ENCODE measurements around the gene PTPRU.

PTPRU gene

DNA sequence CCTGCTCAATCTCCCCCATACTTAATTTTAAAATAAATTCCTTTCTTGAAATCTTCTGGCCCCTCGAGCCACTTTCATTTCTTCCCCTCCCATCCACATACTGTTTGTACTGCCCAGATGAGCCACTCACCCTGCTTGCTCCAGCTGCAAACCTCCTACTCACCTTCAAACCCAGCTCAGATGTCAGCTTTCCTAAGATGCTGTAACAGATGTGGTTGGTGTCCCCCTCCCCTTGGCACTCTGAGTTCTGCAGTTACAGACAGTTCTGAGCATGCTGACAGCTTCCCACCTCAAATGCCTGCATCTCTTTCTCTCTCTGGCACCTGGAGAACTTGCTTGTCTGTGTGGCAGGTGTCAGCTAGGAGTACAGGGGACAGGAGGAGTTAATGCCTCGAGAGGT is 106.7 kb downstream of the PTPRU start:
- TF ChIP-seq, protein P1, sequence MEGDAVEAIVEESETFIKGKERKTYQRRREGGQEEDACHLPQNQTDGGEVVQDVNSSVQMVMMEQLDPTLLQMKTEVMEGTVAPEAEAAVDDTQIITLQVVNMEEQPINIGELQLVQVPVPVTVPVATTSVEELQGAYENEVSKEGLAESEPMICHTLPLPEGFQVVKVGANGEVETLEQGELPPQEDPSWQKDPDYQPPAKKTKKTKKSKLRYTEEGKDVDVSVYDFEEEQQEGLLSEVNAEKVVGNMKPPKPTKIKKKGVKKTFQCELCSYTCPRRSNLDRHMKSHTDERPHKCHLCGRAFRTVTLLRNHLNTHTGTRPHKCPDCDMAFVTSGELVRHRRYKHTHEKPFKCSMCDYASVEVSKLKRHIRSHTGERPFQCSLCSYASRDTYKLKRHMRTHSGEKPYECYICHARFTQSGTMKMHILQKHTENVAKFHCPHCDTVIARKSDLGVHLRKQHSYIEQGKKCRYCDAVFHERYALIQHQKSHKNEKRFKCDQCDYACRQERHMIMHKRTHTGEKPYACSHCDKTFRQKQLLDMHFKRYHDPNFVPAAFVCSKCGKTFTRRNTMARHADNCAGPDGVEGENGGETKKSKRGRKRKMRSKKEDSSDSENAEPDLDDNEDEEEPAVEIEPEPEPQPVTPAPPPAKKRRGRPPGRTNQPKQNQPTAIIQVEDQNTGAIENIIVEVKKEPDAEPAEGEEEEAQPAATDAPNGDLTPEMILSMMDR (IDR thresholded peaks at IDR 0.05; ENCODE audit: low read depth, low read length, poor library complexity, severe bottlenecking): no peak
- TF ChIP-seq EZH2phosphoT487 (IDR thresholded peaks at IDR 0.05; ENCODE audit: borderline replicate concordance, low read length): no peak
- Histone ChIP-seq H3K27ac (ENCODE audit: low read depth, low read length) (no peak overlapping the region), H3K4me3 (ENCODE audit: low read length) (no peak overlapping the region), H3K9me3 (ENCODE audit: control insufficient read depth, insufficient read depth, low read length) (no peaks in the 10 kb centered on the region), H3K4me1 (ENCODE audit: control insufficient read depth, low read length) (no peaks in the 10 kb centered on the region), H3K36me3 (ENCODE audit: control insufficient read depth, low read length) (no peaks in the 10 kb centered on the region), H3K79me2 (ENCODE audit: control insufficient read depth, low read length) (no peaks in the 10 kb centered on the region), H3K9me2 (replicated peaks; ENCODE audit: control insufficient read depth, low read length) (no peaks in the 10 kb centered on the region), H3K27me3 (ENCODE audit: control insufficient read depth, low read length) (peaks cover 11% of the 10 kb centered on the region), H3K4me2 (ENCODE audit: low read length) (no peak overlapping the region), H3F3A (ENCODE audit: control insufficient read depth, insufficient read depth) (no peaks in the 10 kb centered on the region), H4K20me1 (ENCODE audit: control insufficient read depth, insufficient read depth, low read depth, low read length) (no peaks in the 10 kb centered on the region)

DNA sequence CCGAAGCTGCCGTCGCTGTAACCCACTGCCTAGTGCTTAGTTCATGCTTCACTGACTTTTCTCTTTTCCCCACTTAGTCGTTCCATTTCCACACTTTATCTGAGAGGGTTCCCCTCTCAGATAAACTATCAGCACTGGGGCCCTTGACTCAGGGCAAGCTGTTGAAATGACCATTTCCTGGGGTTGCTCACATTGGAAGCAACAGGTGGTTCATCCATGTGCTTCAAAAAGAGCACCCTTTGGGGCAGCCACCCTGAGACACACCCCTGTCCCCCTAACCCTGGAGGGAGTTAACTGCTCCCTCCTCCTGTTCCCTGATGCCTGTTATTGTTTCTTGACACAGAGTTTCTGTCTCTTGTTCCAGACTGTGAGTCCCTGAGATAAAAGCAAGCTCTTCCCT is 107.2 kb downstream of the PTPRU start:
- H3K27me3 ChIP-seq (ENCODE audit: control insufficient read depth, low read length): peaks cover 11% of the 10 kb centered on the region
- no peaks in the 10 kb centered on the region for H3K79me2 ChIP-seq (ENCODE audit: control insufficient read depth, low read length)
- H4K20me1 ChIP-seq (ENCODE audit: control insufficient read depth, insufficient read depth, low read depth, low read length): no peaks in the 10 kb centered on the region
- no peak overlapping the region for H3K27ac ChIP-seq (ENCODE audit: low read depth, low read length)
- H3K4me2 ChIP-seq (ENCODE audit: low read length): no peak overlapping the region
- H3K4me3 ChIP-seq (ENCODE audit: low read length): no peak overlapping the region
- no peaks in the 10 kb centered on the region for H3K9me3 ChIP-seq (ENCODE audit: control insufficient read depth, insufficient read depth, low read length)
- TF ChIP-seq, protein P1 (IDR thresholded peaks at IDR 0.05; ENCODE audit: low read depth, low read length, poor library complexity, severe bottlenecking): no peak
- TF ChIP-seq EZH2phosphoT487 (IDR thresholded peaks at IDR 0.05; ENCODE audit: borderline replicate concordance, low read length): no peak
- no peaks in the 10 kb centered on the region for H3K9me2 ChIP-seq (replicated peaks; ENCODE audit: control insufficient read depth, low read length)
- no peaks in the 10 kb centered on the region for H3F3A ChIP-seq (ENCODE audit: control insufficient read depth, insufficient read depth)
- H3K4me1 ChIP-seq (ENCODE audit: control insufficient read depth, low read length): no peaks in the 10 kb centered on the region
- no peaks in the 10 kb centered on the region for H3K36me3 ChIP-seq (ENCODE audit: control insufficient read depth, low read length)

DNA sequence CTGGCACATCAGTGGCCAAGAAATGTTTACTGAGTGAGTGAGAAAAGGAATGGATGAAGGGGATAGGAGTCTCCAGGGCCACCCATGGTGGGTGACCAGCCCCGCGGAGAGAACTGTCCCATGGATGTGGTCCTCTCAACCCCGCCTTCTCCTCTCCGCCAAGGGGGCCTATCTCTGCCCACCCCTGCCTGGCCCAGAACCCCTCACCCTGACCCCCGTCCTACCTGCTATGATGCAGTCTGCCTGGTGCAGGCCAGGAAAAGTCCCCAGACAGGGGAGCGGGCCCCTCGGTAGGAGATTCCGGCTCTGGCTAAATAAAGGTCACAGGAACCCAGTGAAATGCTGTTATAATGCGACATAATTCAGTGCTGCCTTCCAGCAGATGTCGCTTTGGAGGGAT is 107.6 kb downstream of the PTPRU start:
- TF ChIP-seq, protein P1 (IDR thresholded peaks at IDR 0.05; ENCODE audit: low read depth, low read length, poor library complexity, severe bottlenecking): no peak
- TF ChIP-seq EZH2phosphoT487 (IDR thresholded peaks at IDR 0.05; ENCODE audit: borderline replicate concordance, low read length): no peak
- Histone ChIP-seq H3K27me3 (ENCODE audit: control insufficient read depth, low read length) (peaks cover 11% of the 10 kb centered on the region), H3F3A (ENCODE audit: control insufficient read depth, insufficient read depth) (no peaks in the 10 kb centered on the region), H3K9me2 (replicated peaks; ENCODE audit: control insufficient read depth, low read length) (no peaks in the 10 kb centered on the region), H3K4me1 (ENCODE audit: control insufficient read depth, low read length) (no peaks in the 10 kb centered on the region), H3K9me3 (ENCODE audit: control insufficient read depth, insufficient read depth, low read length) (no peaks in the 10 kb centered on the region), H3K79me2 (ENCODE audit: control insufficient read depth, low read length) (no peaks in the 10 kb centered on the region), H4K20me1 (ENCODE audit: control insufficient read depth, insufficient read depth, low read depth, low read length) (no peaks in the 10 kb centered on the region), H3K4me3 (ENCODE audit: low read length) (no peak overlapping the region), H3K4me2 (ENCODE audit: low read length) (no peak overlapping the region), H3K36me3 (ENCODE audit: control insufficient read depth, low read length) (no peaks in the 10 kb centered on the region), H3K27ac (ENCODE audit: low read depth, low read length) (no peak overlapping the region)

DNA sequence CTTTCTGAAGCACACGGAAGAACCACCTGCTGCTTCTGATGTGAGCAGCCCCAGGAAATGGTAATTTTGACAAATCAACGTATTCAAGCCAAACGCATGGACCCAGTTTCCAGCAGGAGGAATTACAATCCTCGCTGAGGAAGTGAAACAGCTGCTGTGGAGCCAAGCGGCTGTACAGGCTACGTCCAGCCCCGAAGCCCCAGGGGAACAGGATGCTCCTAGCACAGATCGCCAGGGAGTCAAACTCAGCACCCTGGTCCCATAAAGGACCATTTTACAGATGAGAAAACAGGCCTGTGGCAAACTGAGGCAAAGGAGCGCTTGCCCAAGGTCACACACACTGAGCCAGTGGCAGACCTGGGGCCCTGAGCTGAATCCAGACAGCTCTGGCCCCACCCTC is 108.0 kb downstream of the PTPRU start:
- Histone ChIP-seq H3K4me3 (ENCODE audit: low read length) (no peak overlapping the region), H3K9me2 (replicated peaks; ENCODE audit: control insufficient read depth, low read length) (no peaks in the 10 kb centered on the region), H3K36me3 (ENCODE audit: control insufficient read depth, low read length) (no peaks in the 10 kb centered on the region), H3F3A (ENCODE audit: control insufficient read depth, insufficient read depth) (no peaks in the 10 kb centered on the region), H3K4me1 (ENCODE audit: control insufficient read depth, low read length) (no peaks in the 10 kb centered on the region), H3K4me2 (ENCODE audit: low read length) (no peak overlapping the region), H3K9me3 (ENCODE audit: control insufficient read depth, insufficient read depth, low read length) (no peaks in the 10 kb centered on the region), H4K20me1 (ENCODE audit: control insufficient read depth, insufficient read depth, low read depth, low read length) (no peaks in the 10 kb centered on the region), H3K27ac (ENCODE audit: low read depth, low read length) (no peak overlapping the region), H3K79me2 (ENCODE audit: control insufficient read depth, low read length) (no peaks in the 10 kb centered on the region), H3K27me3 (ENCODE audit: control insufficient read depth, low read length) (peaks cover 14% of the 10 kb centered on the region)
- no peak for TF ChIP-seq EZH2phosphoT487 (IDR thresholded peaks at IDR 0.05; ENCODE audit: borderline replicate concordance, low read length)
- TF ChIP-seq, protein P1 (IDR thresholded peaks at IDR 0.05; ENCODE audit: low read depth, low read length, poor library complexity, severe bottlenecking): no peak
